OCI-LY7 (cell line): Measurements from ENCODE around the gene MMP15.

ENCODE experiments used
- CTCF ChIP-seq: fragments of 200-600 bp; sonication (generic); conservative IDR thresholded peaks from 2 replicates; pipeline ENCODE4 v1.5.1; 2014; ENCODE audit warnings: mild to moderate bottlenecking, antibody characterized with exemption, low read length, moderate library complexity, mixed read lengths
- EZH2phosphoT487 ChIP-seq: fragments of 200-600 bp; sonication (generic); IDR thresholded peaks from 2 replicates; pipeline ENCODE4 v1.6.1; 2018; ENCODE audit warnings: low read depth, borderline replicate concordance, mild to moderate bottlenecking, mixed run types, antibody characterized with exemption, low read length, moderate library complexity, mixed read lengths

DNA sequence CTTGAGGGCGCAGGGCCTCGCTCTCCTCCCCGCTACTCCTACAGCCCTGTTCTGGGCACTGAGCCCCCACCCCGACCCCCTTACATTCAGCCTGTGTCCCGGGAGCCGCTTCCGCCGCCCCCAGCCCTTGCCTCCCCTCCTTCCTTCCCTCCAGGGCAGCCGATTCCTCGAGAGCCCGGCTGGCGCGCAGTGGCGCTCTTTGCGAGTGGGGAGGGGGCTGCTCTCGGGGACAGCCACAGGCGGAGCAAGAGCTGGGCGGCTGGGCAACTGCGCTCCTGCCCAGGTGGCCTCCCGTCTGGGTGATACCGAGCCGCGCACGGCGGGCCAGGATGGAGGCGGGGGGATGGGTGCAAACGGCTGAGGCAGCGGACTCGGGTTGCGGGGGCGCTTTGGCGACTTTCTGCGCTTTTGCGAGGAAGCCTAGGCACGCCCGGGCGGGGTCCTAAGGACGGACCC lies 1.2 kb downstream of the MMP15 start:
- no peak for TF ChIP-seq CTCF
- TF ChIP-seq EZH2phosphoT487: no peak
